IPS-20b (cell line): ENCODE measurements around the gene CEP76.

ENCODE experiments used
- H3K27ac ChIP-seq: one replicate; pipeline ENCODE4 v1.5.1; 2013; ENCODE audit warnings: low read length
- H3K27me3 ChIP-seq: 2 replicates; pipeline ENCODE4 v1.6.1; 2013; ENCODE audit warnings: mild to moderate bottlenecking, low read length, inconsistent platforms; ENCODE audit not compliant: insufficient read depth
- H3K36me3 ChIP-seq: 2 replicates; pipeline ENCODE4 v1.6.1; 2013; ENCODE audit warnings: low read depth, mild to moderate bottlenecking, inconsistent platforms, low read length, moderate library complexity; ENCODE audit not compliant: insufficient read depth
- H3K4me1 ChIP-seq: 2 replicates; pipeline ENCODE4 v1.6.1; 2013; ENCODE audit warnings: mild to moderate bottlenecking, control low read depth, inconsistent platforms, low read length, moderate library complexity; ENCODE audit not compliant: insufficient read depth
- H3K4me3 ChIP-seq: 2 replicates; pipeline ENCODE4 v1.5.1; 2013; ENCODE audit warnings: mild to moderate bottlenecking, low read length, inconsistent platforms
- H3K9ac ChIP-seq: 2 replicates; pipeline ENCODE4 v1.6.1; 2013; ENCODE audit warnings: low read depth, mild to moderate bottlenecking, inconsistent platforms, low read length, moderate library complexity
- H3K9me3 ChIP-seq: 2 replicates; pipeline ENCODE4 v1.6.1; 2013; ENCODE audit warnings: mild to moderate bottlenecking, low read depth, low read length, inconsistent platforms; ENCODE audit not compliant: insufficient read depth

The CEP76 gene

DNA sequence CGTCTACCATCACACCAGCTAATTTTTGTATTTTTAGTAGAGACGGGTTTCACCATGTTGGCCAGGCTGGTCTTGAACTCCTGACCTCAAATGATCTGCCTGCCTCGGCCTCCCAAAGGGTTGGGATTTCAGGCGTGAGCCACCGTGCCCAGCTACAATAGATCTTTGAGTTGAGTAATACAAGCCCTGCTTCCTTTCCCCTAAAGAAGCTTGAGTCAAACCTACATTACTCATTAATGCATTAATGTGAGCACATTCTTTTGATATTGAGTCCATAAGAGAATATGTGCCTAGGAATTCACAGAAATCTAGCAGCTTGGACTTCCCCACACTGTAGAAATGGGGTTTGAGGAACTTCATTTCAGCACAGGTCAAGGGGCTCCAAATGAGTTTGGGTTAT lies 39.9 kb upstream of the CEP76 start:
- no peak overlapping the region for H3K9ac ChIP-seq
- H3K4me3 ChIP-seq: no peak overlapping the region
- H3K27me3 ChIP-seq: no peaks in the 10 kb centered on the region
- no peaks in the 10 kb centered on the region for H3K9me3 ChIP-seq
- H3K4me1 ChIP-seq: no peaks in the 10 kb centered on the region
- no peak overlapping the region for H3K27ac ChIP-seq
- no peaks in the 10 kb centered on the region for H3K36me3 ChIP-seq

DNA sequence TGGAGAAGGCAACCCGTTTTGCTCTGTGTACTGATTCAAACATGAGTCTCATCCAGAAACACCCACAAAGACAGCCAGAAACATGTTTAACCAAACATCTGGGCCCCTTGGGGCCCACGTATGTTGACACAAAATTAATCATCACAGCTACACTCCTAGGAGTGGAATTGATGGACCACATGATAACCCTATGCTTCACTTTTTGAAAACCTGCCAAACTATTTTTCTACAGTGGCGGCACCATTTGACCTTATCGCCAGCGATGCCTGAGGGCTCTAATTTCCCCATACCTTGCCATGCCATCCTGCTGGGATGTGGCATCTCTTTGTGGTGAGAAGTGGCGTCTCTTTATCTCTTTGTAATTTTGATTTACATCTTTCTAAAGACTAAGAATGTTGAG lies 38.8 kb upstream of the CEP76 start:
- Histone ChIP-seq H3K36me3 (no peaks in the 10 kb centered on the region), H3K27me3 (no peaks in the 10 kb centered on the region), H3K27ac (no peak overlapping the region), H3K9me3 (no peaks in the 10 kb centered on the region), H3K4me3 (no peak overlapping the region), H3K9ac (no peak overlapping the region), H3K4me1 (no peaks in the 10 kb centered on the region)

DNA sequence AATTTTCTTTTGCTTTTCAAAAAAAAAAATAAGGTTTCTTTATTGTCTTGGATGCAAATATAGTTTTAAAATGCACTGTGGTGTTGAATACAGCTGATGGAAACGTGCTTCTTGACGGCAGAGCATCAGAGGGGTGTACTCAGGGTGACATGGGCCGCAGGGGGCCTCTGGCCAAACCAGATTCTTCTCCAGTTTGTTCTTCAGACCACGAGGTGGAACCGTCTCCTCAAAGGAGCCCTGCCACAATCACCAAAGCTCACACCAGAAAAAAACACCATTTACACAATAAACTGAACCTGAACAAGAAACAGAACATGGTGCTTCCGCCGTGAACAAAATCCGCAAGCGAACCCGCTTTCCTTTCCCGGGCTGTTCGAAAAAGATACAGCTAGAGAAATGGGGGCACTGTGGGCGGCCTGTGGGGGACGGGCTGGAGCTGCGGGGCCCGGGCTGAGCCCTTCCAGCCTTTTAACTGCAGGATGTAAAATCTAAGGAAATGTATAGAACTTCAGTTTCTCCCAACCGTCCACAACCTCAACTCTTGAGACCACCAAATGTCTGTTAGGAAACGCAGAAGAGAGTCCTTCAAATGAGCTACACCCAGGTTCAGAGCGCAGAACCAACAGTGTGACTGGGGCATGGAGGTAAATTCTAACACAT lies 34.9 kb upstream of the CEP76 start:
- Histone ChIP-seq H3K9me3 (no peaks in the 10 kb centered on the region), H3K27ac (no peak overlapping the region), H3K27me3 (no peaks in the 10 kb centered on the region), H3K9ac (no peak overlapping the region), H3K36me3 (no peaks in the 10 kb centered on the region), H3K4me1 (no peaks in the 10 kb centered on the region), H3K4me3 (no peak overlapping the region)

DNA sequence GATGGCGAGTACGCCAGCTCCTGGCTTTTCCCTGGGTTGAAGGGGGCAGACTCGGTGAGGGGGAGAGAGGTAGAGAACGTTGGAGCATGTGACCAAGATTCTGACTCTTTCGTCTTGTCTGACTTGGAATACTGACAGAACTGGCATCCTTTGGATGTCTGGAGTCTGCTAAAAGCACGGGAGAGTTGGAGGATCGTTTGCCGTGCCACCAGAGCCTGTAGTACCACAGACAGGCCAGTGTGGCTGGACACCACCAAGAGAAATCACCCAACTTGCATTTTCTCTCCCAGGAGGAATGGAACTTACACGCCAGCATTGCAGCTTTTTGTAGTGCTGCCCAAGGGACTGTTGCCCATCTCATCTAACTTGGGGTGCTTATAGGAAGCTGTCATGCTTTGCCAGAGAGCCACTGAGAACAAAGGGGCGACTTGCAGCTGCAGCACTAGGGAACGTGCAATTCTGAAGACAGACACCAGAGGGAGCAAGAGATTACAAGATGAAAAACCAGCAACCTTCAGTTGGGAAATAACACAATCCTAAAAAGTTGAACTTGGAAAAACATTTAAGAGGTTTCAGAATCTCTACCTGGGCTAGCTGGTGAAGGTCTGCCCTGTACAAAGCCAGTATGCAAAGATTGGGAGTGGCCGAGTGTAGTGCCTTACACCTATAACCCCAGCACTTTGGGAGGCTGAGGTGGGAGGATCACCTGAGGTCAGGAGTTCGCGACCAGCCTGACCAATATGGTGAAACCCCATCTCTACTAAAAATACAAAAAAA lies 24.4 kb upstream of the CEP76 start:
- Histone ChIP-seq H3K36me3 (peaks cover 39% of the 10 kb centered on the region), H3K27ac (no peak overlapping the region), H3K27me3 (no peaks in the 10 kb centered on the region), H3K9me3 (peaks cover 6% of the 10 kb centered on the region; the same call in 1 of the 2 replicates), H3K9ac (no peak overlapping the region), H3K4me3 (no peak overlapping the region), H3K4me1 (no peaks in the 10 kb centered on the region)

DNA sequence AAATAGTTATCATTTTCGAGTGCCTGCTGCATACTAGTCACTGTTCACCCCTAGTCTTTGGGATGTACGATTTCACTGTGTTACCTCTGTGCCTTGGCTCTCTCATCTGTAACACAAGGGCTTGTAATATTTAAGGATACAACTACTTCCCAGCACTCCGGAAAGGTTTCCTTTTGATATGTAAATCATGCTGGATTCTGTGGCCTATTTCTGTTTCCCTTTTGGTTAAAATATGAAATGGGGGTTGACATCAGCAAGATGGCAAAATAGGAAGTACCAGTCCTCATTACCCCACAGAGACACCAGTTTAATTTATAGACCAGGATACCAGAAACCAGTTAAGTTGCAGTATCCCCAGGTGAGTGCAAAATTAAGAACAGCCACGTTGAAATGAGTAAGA lies 23.8 kb upstream of the CEP76 start:
- Histone ChIP-seq H3K4me1 (no peaks in the 10 kb centered on the region), H3K36me3 (peaks cover 44% of the 10 kb centered on the region), H3K9me3 (peaks cover 6% of the 10 kb centered on the region; the same call in 1 of the 2 replicates), H3K4me3 (no peak overlapping the region), H3K9ac (no peak overlapping the region), H3K27me3 (no peaks in the 10 kb centered on the region), H3K27ac (no peak overlapping the region)

DNA sequence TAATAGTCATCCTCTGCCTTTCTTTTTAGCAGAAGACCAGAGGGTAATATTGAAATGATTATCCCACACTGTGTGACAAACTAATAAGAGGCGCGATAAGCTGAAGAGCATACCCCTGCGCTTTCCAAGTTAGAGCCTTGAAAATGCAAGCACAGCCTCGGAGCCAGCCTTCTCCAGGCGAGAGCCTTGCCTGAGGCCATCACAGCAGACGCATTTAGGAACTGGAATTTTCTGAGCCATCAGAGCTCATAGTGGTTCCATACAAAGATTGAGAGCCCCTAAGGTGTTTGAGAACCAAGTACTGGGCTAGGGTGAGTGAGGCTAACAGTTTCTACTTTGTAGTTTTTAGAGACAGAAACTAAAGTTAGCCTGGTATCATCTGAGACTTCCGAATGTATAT lies 20.2 kb upstream of the CEP76 start:
- Histone ChIP-seq H3K9me3 (no peaks in the 10 kb centered on the region), H3K9ac (no peak overlapping the region), H3K27ac (no peak overlapping the region), H3K27me3 (no peaks in the 10 kb centered on the region), H3K4me3 (no peak overlapping the region), H3K4me1 (no peaks in the 10 kb centered on the region), H3K36me3 (peaks cover 77% of the 10 kb centered on the region)

DNA sequence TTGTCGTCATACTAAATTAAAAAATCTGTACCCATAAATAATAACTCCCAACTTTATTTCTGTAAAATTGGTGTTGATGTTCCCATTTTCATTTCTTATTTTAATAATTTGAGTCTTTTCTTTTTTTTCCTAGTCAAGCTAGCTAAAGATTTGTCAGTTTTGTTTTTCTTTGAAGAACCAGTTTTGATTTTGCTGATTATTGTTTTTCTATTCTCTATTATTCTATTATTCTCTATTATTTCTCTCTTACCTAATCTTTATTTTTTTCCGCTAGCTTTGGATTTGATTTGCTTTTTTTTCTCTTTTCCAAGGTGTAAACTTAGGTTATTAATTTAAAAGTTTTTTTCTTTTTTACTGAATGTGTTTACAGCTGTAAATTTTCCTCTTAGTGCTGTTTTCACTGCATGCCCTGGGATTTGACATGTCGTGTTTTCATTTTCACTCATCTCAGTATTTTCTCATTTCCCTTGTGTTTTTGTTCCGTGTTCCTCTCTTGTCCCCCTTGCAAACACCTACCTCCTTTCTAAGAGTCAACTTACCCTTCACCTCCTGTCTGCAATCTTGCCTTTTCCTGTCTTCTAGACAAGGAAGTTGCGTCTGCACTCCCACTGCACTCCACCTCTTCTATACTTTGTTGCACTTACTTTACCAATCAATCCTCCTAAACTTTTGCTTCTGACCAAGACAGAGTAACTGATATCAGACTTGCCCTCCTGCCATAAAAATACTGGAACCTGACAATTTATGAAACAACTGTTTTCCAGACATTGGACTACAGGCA lies 19.2 kb upstream of the CEP76 start:
- Histone ChIP-seq H3K9me3 (no peaks in the 10 kb centered on the region), H3K9ac (no peak overlapping the region), H3K4me1 (no peaks in the 10 kb centered on the region), H3K27ac (no peak overlapping the region), H3K4me3 (no peak overlapping the region), H3K27me3 (no peaks in the 10 kb centered on the region), H3K36me3 (peaks cover 86% of the 10 kb centered on the region)

DNA sequence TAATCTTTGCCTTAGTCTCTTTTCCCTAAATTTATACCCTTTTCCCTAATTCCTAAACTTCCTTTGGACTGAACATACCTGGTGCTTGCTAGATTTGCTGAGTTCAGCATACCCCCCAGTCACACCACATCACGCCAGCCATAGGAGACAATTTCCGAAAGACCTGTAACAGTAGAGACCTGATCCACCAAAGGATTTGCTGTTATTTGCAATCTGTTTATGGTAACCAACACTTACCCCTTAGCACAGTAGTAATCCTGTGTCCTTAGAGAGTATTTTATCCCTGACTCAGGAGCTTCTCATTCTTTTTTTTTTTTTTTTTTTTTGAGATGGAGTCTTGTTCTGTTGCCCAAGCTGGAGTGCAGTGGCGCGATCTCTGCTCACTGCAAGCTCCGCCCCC lies 8.9 kb upstream of the CEP76 start:
- Histone ChIP-seq H3K9me3 (no peaks in the 10 kb centered on the region), H3K4me3 (no peak overlapping the region), H3K27ac (no peak overlapping the region), H3K27me3 (no peaks in the 10 kb centered on the region), H3K9ac (no peak overlapping the region), H3K36me3 (peaks cover 86% of the 10 kb centered on the region), H3K4me1 (peaks cover 11% of the 10 kb centered on the region)

DNA sequence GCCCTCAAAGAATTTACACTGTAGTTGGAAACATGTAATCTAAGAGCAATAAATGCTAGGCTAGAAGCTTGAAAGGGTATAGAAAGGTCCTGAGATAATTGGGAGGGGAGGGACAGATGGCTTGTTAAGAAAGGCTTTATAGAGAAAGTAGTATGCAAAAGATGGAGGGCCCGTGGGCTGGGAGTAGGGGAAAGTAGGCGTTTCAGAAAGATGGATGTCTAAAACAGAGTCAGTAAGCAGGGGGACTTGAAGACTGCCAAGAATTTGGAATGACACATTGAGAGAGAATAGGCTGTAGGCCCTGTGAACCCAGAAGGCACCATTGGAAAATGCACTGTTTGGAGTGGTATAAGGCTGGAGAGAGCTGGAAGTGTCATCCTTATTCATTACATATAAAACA lies 1.1 kb upstream of the CEP76 start:
- Histone ChIP-seq H3K4me1 (peaks cover 14% of the 10 kb centered on the region; the same call in 1 of the 2 replicates), H3K36me3 (peaks cover 52% of the 10 kb centered on the region), H3K27me3 (no peaks in the 10 kb centered on the region), H3K4me3 (peak overlapping the region; percentile 91), H3K9ac (peak overlapping the region; percentile 97), H3K27ac (no peak overlapping the region), H3K9me3 (no peaks in the 10 kb centered on the region)

DNA sequence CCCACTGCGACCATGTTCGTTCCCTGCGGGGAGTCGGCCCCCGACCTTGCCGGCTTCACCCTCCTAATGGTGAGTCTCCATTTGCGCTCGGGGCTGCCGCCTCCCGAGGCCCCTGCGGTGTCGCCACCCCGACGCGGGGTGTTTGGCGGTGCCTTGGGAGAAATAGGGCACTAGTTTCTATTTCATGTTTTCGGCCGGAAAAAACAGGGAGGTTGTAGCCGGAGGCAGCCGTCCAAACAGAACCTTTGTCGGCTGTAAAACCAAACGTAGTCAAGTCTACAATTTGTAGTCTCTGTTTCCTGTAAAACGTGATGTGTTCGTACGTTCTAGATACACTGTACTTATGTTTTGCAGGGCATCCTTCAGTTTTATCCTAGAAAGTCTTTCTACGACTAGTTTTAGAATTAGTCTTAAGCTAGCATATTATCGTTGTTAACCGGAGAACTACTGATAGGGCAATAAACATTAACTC lies 609 bp upstream of the CEP76 start:
- peak overlapping the region; percentile 97 for H3K9ac ChIP-seq
- H3K36me3 ChIP-seq: peaks cover 51% of the 10 kb centered on the region
- H3K4me3 ChIP-seq: peak overlapping the region; percentile 91
- no peaks in the 10 kb centered on the region for H3K27me3 ChIP-seq
- peaks cover 14% of the 10 kb centered on the region; the same call in 1 of the 2 replicates for H3K4me1 ChIP-seq
- H3K9me3 ChIP-seq: no peaks in the 10 kb centered on the region
- H3K27ac ChIP-seq: peak overlapping the region; percentile 60

DNA sequence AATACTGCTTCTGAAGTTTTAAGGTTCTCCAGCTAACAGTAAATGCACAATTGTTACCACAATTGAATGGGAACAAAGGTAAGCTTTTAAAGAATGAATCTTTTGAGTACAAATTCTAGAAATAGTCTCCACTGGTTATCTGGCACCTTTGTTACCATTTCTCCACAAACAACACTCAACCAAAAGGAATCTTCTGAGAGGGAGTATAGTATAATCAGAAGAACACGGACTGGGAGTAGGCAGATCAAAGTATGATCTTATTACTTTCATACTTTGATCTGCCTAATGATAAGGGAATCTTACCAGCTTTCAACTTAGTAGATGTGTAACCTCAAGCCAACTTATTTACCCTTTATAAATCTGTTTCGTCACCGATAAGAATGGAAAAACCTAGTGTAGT lies 1.4 kb downstream of the CEP76 start:
- Histone ChIP-seq H3K27ac (no peak overlapping the region), H3K36me3 (peaks cover 47% of the 10 kb centered on the region), H3K4me3 (peak overlapping the region; percentile 91), H3K27me3 (no peaks in the 10 kb centered on the region), H3K9ac (peak overlapping the region; percentile 97; the same call in 1 of the 2 replicates), H3K9me3 (no peaks in the 10 kb centered on the region), H3K4me1 (peaks cover 14% of the 10 kb centered on the region; the same call in 1 of the 2 replicates)
